Measurements from ENCODE around the gene SAMD3.
"Not testable (repeated sequence)": the region's sequence is repeated elsewhere in the genome, so short reads cannot be mapped to it uniquely, and the experiment has no call there.

Gene SAMD3

DNA sequence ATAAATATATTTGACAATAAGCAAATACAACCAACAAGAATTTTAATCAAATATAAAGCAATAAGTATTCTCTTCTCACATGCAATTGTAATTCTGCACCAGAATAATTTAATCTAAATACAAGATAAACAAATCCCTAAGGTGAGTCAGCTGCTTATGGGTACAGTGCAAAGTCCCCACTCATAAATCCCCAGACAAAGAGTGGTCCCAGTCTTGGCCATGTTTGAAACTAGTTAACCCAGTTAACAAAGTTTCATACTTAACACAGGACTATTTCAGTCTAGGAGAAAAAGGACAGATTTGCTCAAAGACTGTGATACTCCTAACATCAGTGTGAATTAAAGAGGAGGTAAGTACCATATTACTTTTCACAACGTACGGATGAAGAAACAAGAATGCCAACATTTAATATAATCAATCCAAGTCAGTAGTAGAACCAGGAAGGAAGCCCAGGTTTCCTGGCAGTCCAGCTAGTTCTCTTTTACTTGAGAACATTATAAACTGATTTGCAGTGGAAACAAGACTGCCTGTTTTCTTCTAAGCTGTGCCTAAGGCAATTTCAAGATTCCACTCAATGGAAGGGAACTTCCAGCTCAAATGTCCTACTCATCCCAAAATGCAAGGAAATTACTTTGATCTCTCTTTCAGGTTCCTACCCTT is 10.4 kb downstream of the SAMD3 start:
- in situ Hi-C loops (cut with HindIII; ENCODE audit: low sequenced_read_pairs): no loop called here

DNA sequence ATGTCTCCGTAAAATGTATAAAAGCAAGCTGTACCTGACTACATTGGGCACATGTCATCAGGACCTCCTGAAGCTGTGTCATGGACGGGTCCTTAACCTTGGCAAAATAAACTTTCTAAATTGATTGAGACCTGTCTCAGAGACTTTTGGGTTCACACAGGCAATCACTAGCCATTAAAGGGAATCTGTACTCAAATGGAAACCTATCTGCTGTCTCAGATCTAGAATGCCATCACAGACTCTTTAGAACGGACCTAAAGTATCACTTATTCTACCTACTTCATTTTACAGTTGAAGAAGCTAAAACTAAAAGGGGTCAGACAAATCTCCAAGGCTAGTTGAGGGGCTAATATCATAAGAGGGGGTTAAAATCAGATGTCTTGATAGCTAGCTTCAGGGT is 11.1 kb downstream of the SAMD3 start:
- in situ Hi-C loops (cut with HindIII; ENCODE audit: low sequenced_read_pairs): no loop called here

DNA sequence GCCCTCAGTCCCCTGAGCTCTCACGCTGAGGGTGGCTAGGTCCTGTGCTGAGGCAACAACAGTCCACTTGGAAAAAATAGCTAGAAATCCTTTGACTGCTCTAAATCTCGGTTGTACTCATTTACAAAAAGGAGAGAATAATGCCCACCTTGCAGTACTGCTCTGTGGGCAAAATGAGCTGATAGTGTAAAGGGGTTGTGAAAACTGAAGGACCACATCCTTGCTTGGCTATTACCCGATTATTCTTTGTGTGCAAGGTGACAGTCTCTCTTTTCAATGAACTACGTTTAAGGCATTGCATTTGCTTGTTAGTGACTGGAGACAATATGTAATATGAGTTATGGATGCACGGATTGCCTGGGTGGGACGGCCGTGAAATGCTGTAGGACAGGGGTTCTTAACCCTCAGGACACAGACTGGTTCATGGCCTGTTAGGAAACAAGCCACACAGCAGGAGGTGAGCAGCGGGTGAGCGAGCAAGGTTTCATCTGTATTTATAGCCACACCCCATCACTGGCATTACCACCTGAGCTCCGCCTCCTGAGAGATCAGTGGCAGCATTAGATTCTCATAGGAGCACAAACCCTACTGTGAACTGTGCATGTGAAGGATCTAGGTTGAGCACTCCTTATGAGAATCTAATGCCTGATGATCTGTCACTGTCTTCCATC is 14.6 kb downstream of the SAMD3 start:
- in situ Hi-C loops (cut with HindIII; ENCODE audit: low sequenced_read_pairs): no loop called here

DNA sequence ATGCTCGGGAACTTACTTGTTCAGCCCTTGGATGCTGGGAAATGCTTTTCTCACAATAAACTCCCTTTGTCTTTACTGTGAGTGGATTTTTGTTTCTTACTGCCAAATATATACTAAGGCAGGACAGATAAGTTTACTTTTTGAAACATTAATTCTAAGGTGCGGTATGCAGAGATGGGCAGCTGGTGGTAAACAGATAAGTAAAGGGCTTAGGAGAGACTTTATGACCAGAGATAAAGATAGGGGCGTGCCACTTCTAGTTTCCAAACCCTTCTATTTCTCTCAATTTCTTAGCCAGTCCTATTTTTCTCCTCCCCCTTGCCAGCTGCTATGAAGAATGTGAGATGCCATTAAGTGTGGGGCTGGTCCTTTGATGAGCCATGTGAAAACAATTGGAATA is 16.3 kb downstream of the SAMD3 start:
- in situ Hi-C loops (cut with HindIII; ENCODE audit: low sequenced_read_pairs): no loop called here

DNA sequence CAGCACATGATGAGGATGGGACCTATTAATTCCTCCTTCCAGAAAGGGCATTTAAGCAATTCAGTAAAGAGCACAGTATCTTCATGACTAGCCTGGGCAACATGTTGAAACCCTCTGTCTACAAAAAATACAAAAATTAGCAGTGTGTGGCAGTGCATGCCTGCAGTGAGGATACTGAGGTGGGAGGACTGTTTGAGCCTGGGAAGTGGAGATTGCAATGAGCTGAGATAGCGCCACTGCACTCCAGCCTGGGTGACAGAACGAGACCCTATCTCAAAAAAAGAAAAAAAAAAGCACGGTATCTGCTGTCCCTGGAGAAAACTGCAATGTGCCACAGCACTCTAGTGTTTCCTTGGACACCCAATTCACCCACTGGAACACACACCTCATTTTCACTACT is 18.4 kb downstream of the SAMD3 start:
- in situ Hi-C loops (cut with HindIII; ENCODE audit: low sequenced_read_pairs): no loop called here

DNA sequence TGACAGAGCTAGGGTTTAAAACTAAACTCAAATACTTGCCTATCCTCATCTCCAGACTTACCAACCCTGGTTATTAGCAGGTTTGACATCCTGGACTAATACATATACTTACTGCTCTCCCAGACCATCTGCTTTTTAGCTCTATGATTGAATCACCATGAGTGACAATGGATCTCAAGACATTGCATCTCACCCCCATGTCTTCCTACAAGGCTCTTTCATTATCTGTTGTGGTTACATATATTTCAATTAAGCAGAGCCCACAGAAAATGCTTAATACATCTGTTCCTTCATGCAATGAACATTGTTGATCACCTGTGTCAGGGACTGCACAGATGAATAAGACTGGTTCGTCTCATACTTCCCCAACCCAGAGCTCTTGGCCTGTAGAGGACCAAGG is 19.4 kb downstream of the SAMD3 start:
- in situ Hi-C loops (cut with HindIII; ENCODE audit: low sequenced_read_pairs): no loop called here

DNA sequence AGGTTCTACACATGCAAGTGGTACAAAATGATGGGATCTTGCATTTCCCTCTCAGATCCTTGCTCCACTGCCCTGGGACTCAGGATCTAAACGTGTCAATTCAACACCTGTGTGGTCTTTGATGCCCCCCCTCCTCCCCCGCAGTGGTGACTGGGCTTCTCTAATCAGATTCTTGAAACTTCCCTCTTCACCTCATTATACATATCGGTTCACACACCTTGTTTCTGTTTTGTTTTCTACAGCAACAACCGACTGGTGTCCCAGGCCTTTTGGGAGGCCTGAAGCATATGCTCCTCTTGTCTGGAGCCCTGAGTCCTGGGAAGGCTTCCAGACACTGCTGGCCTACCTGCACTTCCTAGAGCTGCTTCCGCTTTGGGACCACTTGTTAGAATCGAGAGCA is 20.0 kb downstream of the SAMD3 start:
- in situ Hi-C loops (cut with HindIII; ENCODE audit: low sequenced_read_pairs): no loop called here

DNA sequence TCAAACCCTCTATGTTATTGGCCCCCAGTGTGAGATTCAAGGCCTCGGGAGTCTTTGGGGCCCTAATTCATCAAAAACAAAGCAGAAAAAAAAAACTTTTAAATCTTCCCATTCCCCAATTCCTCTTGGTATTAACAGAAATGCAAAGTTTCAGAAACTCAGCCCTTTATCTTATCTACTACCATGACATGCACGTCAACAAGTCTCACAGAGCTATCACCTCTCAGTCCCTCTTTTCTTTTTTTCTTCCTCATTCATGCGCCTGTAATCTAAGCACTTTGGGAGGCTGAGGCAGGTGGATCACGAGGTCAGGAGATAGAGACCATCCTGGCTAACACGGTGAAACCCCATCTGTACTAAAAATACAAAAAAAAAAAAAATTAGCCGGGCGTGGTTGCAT is 22.7 kb downstream of the SAMD3 start:
- in situ Hi-C loops (cut with HindIII; ENCODE audit: low sequenced_read_pairs): no loop called here

DNA sequence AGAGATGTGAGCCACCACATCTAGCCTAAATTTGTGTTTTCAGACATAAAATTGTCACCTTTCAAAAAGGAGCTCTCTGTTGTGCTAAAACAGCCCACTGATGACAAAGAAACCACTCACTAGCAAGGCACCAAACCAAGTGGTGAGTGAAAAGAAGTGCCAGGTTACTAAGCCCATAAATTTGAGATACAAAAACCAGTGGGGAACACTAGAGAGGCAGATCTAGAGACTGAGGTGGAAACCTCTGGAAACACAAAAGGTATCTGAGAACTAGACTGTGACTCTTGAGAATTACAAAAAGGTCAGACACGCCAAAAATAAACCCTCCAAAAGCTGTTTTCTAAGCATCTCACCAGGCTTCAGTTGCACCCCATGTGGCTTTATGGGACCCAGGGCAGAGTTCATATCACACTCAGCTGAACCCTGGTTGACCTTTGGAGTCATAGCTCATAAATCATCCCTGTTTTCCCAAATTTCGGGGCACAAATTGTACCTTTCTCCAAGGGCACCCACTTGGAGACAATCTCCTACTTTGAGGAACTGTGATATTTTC is 24.2 kb downstream of the SAMD3 start:
- in situ Hi-C loops (cut with HindIII; ENCODE audit: low sequenced_read_pairs): no loop called here

DNA sequence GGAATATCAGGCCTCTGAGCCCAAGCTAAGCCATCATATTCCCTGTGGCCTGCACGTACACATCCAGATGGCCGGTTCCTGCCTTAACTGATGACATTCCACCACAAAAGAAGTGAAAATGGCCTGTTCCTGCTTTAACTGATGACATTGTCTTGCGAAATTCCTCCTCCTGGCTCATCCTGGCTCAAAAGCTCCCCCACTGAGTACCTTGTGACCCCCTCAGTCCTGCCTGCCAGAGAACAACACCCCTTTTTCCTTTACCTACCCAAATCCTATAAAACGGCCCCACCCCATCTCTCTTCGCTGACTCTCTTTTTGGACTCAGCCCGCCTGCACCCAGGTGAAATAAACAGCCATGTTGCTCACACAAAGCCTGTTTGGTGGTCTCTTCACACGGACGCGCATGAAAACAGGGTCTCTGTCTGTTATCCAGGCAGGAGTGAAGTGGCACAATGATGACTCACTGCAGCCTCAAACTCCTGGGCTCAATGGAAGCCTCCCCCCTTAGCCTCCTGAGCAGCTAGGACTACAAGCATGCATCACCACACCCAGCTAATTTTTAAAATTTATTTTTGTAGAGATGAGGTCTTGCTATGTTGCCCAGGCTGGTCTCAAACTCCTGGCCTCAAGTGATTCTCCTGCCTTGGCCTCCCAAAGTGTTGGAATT is 24.8 kb downstream of the SAMD3 start:
- in situ Hi-C loops (cut with HindIII; ENCODE audit: low sequenced_read_pairs): not testable (repeated sequence)

DNA sequence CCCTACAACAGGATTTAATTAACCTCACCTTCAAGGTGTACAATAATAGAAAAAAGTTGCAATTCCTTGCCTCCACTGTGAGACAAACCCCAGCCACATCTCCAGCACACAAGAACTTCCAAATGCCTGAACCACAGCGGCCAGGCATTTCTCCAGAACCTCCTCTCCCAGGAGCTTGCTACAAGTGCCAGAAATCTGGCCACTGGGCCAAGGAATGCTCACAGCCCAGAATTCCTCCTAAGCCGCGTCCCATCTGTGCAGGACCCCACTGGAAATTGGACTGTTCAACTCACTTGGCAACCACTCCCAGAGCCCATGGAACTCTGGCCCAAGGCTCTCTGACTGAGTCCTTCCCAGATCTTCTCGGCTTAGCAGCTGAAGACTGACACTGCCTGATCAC is 28.3 kb downstream of the SAMD3 start:
- in situ Hi-C loops (cut with HindIII; ENCODE audit: low sequenced_read_pairs): not testable (repeated sequence)

DNA sequence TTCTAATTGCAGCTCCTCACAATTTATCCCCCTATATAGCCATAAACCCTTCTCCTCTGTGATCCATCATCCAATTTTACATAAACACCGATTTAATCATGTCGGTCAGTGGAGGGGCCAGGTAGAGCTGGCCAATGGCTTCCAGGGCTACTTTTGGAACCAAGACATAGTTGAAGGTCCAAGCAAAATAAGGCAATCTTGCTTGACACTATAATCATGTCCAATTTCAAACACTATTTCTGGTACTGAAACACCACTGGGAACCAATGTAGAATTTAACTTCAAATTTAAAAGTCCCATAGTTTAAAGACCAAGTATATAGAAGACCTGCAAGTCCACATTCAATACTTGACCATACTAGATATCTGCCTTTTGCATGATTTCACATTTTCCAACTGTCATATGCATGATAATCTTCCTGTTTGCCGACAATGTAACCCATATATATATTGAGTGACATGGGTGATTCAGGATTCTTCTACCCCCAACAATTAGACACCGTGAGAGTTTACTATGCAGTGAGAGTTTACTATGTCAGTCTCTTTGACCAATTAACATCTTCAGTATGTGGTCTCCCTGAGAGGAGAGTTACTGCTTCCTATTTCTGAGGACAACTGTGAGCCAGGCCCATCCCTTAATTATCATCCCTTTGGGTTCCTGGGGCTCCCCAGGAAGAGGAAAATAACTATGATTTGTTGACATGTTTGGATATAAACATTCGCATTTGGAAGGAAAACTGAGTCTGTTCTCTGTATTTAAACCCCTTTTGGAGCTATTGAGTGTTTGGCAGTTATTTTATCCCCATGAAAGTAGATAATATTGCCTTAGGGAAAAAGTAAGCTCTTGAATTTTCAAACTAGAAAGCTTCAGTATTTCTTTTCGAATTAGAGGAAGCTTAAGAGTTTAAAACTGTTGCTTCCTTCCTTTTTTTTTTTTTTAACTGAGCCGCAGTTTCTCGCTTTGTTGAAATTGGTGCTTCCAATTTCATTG is 31.8 kb downstream of the SAMD3 start:
- in situ Hi-C loops (cut with HindIII; ENCODE audit: low sequenced_read_pairs): no loop called here

DNA sequence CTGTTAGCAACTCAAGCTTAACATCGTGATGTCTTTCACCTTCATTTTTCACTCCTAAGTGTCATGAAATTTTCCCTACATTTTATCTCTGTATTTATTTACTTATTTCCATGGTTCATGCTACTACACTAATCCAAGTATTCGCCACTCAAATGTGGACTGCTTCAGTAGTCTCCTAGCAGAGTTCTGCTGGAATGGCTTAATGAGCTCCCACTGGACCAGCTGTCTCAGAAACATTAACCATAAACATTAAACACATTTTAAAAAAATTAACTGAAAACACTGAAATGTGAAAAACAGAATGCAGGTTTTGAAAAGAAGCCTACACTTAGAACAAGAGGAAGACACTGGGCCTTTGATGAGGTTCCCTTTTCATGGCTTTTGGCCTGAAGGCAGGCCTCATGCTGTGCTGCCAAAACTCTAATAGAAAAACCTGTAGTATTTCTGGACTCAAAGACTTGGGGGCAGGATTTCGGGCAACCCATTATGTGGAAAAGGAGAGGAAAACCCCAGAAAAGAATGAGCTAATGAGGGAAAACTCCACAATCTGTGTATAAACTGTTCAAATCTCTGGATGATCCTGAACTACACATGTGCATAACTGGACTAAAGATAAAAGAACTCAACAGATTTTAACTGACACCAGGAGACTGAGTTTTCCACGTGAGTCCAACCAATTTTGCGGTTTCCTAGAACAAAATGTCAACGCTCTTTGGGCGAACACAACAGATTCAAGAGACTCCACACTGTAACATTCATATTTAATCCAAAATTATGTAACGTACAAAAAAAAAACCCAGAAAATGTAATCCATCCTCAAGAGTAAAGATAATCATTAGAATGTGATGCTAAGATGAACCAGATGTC is 33.0 kb downstream of the SAMD3 start:
- in situ Hi-C loops (cut with HindIII; ENCODE audit: low sequenced_read_pairs): no loop called here

DNA sequence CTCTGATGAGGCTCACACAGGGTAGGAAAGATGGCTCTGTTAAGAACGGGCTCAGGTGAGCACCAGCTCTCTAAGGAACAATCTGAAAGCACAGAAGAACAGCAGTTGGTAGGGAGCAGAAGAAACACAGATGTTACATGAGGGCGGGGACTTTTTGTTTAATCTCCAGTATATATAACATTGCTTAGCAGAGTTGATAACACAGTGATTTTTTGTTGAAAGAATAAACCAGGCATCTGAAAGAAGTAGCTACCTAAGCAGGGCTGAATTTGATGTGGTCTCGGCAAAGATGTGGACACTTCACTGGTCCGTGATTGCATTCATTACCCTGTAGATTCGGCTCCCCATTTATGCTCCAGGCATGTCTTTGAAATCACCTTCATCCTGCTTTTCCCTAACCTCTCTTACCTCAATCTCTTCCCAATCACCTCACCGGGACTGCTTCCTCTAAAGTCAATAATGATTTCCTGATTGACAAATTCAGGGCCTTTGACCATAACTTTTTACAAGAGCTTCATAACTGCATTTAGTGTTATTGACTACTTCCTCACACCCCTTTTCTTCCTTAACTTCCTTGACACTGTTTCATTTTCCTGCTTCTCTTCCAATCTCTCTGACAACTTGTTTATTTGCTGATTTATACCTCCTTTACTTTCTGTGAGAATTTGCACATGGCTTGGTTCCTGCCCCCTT is 34.4 kb downstream of the SAMD3 start:
- in situ Hi-C loops (cut with HindIII; ENCODE audit: low sequenced_read_pairs): no loop called here

DNA sequence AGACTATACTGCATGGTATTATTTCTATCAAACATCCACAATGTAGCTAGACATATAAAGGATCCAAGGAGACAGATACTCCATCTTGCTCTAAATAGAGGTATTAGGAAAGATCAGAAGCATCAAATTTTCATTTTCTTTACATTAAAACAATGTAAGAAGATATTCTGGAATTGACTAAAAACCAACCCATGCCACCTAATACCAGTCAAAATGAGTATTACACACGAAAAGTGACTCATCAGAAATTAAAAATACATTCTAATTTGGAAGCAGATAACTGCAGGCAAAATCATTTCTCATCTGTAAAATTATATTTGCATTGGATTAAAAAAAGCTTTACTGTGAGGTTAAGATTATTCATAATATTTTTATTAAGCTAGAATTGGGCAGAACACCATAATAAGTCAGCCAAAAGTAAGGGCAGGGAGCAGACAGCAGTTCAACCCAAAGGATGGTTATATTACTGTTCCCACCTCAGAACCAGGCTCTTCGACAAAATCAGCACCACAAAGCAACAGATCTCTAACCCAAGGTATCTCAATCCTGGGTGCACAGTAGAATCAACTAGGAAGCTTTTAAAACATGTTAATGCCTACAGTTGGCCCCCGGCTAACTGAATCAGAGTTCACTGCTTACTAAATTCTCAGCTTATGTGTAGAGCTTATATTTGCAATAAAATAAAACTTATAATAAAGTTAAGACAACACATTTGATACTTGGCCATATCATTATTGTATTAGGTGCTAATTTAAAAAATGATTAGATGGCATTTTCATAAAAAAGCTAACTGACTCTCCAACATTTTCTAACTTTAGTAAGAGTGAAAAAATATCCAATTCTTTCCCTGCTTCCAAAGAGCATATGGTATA is 35.2 kb downstream of the SAMD3 start:
- in situ Hi-C loops (cut with HindIII; ENCODE audit: low sequenced_read_pairs): no loop called here

DNA sequence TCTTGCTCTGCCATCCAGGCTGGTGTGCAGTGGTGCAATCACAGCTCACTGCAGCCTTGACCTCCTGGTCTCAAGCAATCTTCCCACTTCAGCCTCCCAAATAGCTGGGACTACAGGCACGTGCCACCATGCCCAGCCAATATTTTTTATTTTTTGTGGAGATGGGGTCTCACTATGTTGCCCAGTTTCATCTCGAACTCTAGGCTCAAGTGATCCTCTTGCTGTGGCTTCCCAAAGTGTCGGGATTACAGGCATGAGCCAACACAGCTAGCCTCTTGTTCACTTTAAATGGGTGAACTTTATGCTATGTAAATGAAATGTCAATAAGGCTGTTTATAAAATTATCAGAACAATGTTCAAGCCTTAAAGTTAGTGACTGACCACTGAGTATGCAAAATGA is 37.1 kb downstream of the SAMD3 start:
- in situ Hi-C loops (cut with HindIII; ENCODE audit: low sequenced_read_pairs): no loop called here

DNA sequence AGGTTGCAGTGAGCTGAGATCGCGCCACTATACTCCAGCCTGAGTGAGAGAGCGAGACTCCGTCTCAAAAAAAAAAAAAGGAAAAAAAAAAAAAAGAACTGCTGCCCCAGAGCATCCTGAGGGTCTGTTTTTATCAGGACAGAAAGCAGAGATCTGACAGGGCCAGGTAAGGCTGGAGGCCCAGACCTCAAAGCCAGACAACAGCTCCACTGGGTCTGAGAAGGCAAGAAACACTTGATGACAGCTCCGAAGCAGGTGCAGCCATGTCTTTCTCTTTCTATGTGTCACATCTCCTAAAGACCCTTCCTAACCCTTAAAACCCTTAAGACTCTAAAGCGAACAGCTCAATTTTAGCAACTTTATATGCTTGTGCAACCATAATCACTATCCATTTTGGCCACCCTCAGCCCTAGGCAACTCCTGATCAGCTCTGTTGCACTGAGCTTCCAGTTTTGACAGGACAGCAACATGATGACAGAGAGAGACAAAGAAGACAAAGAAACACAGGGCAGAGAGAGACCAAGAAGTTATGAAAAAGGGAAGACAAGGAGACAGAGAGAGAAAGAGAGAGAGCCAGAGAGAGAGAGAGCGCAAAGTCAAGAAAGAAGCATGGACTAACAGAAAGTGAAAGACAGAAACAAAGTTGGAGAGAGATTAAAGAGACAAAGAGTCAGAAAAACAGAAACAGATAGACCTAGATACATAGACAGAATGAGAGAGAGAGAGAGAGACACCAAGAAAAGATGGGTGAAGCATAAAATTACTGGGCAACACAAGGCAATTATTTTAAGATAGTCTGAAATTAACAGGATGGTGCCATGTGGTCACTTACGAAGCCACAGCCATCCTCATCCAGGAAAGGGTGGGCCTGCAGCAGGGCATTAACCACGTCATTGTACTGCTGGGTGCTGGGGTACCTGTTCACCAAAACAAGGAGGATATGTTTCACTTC is 39.2 kb downstream of the SAMD3 start:
- in situ Hi-C loops (cut with HindIII; ENCODE audit: low sequenced_read_pairs): no loop called here

Data from DLD1 (cell line).